HL-60/S4 (cell line): ENCODE results near the gene ADAMTS2.

Source experiments
- in situ Hi-C: fragments of 300-500 bp; cut with MboI; formaldehyde crosslinking; loops from 2 replicates; pipeline ENCODE4 v1.14.3; 2022; ENCODE audit warnings: low sequenced_read_pairs

ADAMTS2 gene

DNA sequence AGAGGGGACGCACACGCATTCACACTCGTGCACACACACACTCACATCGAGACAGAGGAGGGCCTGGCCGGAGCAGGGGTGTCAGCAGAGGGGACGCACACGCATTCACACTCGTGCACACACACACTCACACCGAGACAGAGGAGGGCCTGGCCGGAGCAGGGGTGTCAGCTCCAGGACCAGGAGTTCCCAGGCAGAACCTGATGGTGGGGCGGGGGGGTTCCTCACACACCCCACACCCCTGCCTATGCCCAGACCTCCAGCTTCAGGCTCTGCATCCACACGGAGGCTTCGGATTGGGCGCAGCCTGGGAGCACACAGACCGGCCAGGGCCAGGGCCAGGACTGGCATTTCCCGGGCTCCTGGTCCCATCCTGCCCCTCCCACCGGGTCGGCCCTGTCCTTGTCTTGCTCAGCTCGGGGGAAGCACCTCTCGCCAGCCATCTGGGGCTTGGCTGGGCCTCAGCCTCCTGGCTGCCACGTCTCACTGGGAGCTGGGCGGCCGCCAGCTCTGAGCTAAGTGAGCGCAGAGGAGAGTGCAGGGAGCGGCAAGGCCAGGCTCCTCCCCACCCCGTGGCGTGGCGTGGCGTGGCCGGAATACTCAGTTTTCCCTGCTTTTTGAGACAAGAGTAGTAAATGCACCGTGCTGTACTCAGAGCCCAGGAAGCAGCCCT lies 31.3 kb downstream of the ADAMTS2 start:
- in situ Hi-C loops: no loop called here

GRCh38 chr5:179312557-179313235 lies 32.6 kb downstream of the ADAMTS2 start:
- in situ Hi-C loops: no loop called here

- in situ Hi-C loops: no loop called here
Measured at GRCh38 chr5:179311581-179311980, 33.7 kb downstream of the ADAMTS2 start.

GRCh38 chr5:179311091-179311470 lies 34.2 kb downstream of the ADAMTS2 start:
- in situ Hi-C loops: no loop called here

- in situ Hi-C loops: no loop called here
Measured at GRCh38 chr5:179310439-179311090, 34.7 kb downstream of the ADAMTS2 start.

DNA sequence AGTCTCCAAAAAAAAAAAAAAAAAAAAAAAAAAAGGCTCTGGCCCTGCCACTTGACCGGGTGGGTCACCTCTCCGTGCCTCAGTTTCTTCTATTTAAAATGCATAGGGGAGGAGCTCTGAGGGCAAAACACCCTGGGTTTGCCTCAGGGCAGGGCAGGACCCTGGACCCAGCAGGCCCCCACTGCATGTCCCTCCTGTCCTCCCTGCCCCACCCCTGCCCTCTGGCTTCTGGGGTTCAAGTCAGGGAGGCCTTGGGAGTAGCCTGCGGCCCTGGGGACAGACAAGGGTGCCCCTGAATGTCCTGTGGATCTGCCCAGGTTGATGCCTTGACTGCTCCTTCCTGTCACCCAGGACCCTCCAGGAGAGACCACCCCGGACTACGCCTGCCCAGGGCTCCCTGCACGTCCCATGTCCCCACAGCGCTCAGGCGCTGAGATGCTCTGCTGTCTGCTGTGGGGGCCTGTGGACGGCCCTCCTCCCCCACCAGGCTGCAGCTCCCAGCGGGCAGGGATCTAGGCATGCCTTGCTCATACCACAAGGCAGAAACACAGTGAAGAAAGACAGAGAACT lies 35.4 kb downstream of the ADAMTS2 start:
- in situ Hi-C loops: no loop called here

GRCh38 chr5:179309383-179309670 lies 35.9 kb downstream of the ADAMTS2 start:
- in situ Hi-C loops: no loop called here

DNA sequence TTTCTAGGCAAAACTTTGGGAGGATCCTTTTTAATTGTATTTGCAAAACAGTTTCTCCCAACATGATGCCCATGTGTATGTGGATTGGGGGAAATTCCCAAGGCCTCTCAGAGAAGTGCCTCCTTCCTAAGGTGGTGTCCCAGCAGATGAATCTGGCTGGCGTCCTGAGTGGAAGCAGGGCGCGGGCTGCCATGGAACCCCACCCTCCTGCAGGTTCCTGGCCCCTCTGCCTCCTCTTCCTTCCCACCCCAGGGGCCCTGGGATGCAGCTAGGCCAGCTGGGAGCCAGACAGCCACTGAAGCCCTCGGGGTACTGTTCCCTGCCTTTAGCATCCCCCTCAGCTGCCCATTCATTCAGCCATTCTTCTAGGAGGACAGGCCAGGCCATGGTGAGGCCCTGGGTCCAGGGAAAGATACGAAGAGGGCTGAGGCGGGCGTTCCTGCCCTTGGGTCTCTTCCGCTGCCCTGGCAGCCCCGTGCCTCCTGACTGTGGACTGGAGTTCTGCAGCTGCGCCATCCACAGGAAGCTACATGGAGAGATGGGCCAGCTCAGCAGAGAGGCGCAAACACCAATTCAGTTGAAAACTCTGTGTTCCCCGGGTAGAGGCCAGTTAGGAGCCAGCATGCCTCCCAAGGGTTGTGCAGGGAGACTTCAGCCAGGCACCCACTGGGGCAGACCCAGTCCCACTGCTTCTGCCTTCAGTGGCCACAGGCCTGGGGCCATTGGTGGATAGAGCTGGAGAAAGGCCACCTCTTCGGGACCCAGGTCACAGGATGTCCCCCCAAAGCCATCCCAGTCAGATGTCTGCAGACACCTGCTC lies 36.5 kb downstream of the ADAMTS2 start:
- in situ Hi-C loops: no loop called here

DNA sequence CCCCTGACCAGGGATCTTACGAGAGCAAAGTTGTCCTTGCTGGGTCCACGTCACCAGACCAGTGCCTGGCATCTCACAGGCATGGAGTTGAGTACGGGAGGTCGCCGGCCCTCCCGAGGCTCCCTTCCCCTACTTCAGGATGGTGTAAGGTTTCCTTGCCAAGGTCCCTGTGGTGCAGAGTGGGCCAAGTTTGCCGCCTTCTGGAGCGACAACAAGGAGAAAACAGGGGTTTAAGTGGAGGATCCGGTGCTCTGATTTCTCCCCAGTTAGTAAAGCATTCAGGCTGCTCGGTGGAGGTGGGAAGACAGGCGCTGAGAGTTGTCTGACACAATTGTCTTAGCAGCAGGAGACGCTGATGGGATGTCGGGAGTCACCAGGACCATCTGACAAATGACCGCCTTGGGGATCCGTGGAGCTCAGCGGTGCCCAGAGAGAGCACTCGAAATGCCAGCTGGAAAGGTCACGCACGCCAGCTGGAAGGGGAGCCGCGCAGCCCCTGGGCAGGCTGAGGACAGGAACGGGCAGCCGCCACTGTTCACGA lies 37.3 kb downstream of the ADAMTS2 start:
- in situ Hi-C loops: no loop called here

- in situ Hi-C loops: no loop called here
Measured at GRCh38 chr5:179307013-179307800, 38.1 kb downstream of the ADAMTS2 start.

GRCh38 chr5:179306191-179307012 lies 38.9 kb downstream of the ADAMTS2 start:
- in situ Hi-C loops: no loop called here

- in situ Hi-C loops: no loop called here
Measured at GRCh38 chr5:179304871-179305270, 40.4 kb downstream of the ADAMTS2 start.

DNA sequence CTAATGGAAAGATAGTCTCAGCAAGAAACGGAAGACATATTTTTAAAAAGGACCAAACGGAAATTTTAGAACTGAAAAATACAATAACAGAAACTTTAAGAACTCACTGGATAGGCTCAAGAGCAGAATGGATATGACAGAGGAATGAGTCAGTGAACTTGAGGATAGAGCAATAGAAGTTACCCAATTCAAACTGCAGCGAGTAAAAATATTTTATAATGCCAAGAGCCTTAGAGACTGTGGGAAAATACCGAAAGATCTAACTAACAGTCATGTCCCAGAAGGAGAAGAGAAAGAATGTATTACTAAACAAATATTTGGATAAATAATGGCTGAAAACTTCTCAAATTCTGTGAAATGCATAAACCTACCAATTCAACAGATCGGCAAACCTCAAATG lies 40.8 kb downstream of the ADAMTS2 start:
- in situ Hi-C loops: no loop called here

- in situ Hi-C loops: no loop called here
Measured at GRCh38 chr5:179303451-179304200, 41.6 kb downstream of the ADAMTS2 start.

- in situ Hi-C loops: no loop called here
Measured at GRCh38 chr5:179302499-179303185, 42.6 kb downstream of the ADAMTS2 start.

GRCh38 chr5:179301796-179302195 lies 43.5 kb downstream of the ADAMTS2 start:
- in situ Hi-C loops: no loop called here

- in situ Hi-C loops: no loop called here
Measured at GRCh38 chr5:179301376-179301775, 43.9 kb downstream of the ADAMTS2 start.

GRCh38 chr5:179300581-179301180 lies 44.6 kb downstream of the ADAMTS2 start:
- in situ Hi-C loops: no loop called here
